ENCODE measurements around the gene KISS1R.
"Not testable (repeated sequence)": the region's sequence is repeated elsewhere in the genome, so short reads cannot be mapped to it uniquely, and the experiment has no call there.

Gene KISS1R

GRCh38 chr19:954672-955494, 37.8 kb downstream of the KISS1R start:
- peak; percentile 75 for DNase-seq (ENCODE audit: low spot score)

- no peak for DNase-seq (ENCODE audit: low spot score)
Observed at GRCh38 chr19:955803-956765, 39.0 kb downstream of the KISS1R start.

- no peak for DNase-seq (ENCODE audit: low spot score)
Observed at GRCh38 chr19:956766-957440, 39.8 kb downstream of the KISS1R start.

GRCh38 chr19:957578-957977, 40.4 kb downstream of the KISS1R start:
- not testable (repeated sequence) for DNase-seq (ENCODE audit: low spot score)

GRCh38 chr19:958967-959855, 42.1 kb downstream of the KISS1R start:
- peak; percentile 75 for DNase-seq (ENCODE audit: low spot score)

GRCh38 chr19:960020-960419, 42.9 kb downstream of the KISS1R start:
- DNase-seq (ENCODE audit: low spot score), result no peak

GRCh38 chr19:960601-960938, 43.4 kb downstream of the KISS1R start:
- no peak for DNase-seq (ENCODE audit: low spot score)

GRCh38 chr19:961866-962620, 44.9 kb downstream of the KISS1R start:
- no peak for DNase-seq (ENCODE audit: low spot score)

- no peak for DNase-seq (ENCODE audit: low spot score)
Observed at GRCh38 chr19:962683-963400, 45.7 kb downstream of the KISS1R start.

GRCh38 chr19:963486-963951, 46.4 kb downstream of the KISS1R start:
- no peak for DNase-seq (ENCODE audit: low spot score)

- DNase-seq (ENCODE audit: low spot score), result no peak
Observed at GRCh38 chr19:964116-964520, 47.0 kb downstream of the KISS1R start.

DNA sequence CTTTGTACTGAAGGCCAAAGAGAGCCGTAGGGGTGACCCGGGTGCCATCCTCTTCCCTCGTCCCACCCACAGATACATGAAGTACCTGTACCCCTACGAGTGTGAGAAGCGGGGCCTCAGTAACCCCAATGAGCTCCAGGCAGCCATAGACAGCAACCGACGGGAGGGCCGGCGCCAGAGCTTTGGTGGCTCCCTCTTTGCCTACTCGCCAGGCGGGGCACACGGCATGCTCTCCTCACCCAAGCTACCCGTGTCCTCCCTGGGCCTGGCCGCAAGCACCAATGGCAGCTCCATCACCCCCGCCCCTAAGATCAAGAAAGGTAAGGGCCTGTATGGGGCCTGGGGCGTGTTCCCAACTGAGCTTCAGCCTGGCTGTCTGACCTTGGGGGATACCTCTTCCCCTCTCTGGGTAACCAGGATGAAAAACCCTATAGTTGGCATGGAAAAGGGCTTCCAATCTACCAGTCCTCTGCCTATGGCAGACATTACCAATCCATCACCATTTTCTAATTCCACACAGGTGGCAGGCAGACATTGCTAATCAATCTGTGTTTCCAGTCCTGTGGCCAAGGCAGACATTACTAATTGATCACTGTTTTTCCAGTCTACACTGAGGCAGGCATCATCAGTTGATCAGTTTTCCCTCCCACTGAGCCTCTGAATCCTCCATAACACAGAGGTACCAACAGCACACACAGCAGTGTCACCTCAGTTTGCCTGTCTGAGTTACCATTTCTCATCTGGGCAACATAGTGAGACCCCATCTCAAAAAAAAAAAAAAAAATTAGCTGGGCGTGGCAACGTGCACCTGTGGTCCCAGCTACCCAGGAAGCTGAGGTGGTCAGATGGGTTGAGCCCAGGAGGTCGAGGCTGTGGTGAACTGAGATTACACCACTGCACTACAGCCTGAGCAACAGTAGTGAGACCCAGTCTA, 47.9 kb downstream of the KISS1R start:
- no peak for DNase-seq (ENCODE audit: low spot score)

DNA sequence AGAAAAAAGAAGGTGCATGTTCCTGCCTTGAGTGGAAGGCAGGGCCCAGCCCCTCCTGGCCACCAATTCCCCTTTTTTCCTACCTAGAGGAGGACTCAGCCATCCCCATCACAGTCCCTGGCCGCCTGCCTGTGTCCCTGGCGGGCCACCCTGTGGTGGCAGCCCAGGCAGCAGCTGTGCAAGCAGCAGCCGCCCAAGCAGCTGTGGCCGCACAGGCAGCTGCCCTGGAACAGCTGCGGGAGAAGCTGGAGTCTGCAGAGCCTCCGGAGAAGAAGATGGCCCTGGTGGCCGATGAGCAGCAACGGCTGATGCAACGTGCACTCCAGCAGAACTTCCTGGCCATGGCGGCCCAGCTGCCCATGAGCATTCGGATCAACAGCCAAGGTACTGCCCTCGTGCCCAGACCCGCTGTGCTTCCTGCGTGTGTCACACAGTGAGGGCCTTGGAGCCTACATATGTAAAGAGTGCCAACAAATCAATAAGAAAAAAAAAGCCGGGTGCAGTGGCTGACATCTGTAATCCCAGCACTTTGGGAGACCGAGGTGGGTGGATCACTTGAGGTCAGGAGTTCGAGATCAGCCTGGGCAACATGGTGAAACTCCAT, 49.5 kb downstream of the KISS1R start:
- DNase-seq (ENCODE audit: low spot score), result no peak
